ENCODE measurements around the gene WBP1.
"Not testable (repeated sequence)": the region's sequence is repeated elsewhere in the genome, so short reads cannot be mapped to it uniquely, and the experiment has no call there.

Gene WBP1

DNA sequence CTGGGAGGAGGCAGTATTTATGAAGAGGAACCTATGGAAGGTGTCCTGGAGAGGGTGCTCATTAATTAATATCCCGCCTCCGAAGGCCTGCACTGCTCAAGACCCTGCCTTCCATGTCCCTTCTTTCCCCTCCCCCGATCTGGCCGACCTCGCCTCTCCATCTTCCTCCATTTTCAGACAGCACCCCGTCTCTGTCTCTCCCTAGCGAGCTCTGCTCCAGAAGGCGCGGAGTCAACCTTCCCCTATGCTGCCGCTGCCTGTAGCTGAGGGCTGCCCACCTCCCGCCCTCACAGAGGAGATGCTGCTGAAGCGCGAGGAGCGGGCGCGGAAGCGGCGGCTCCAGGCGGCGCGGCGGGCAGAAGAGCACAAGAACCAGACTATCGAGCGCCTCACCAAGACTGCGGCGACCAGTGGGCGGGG lies 1.1 kb upstream of the WBP1 start:
- DNase-seq, result no peak

DNA sequence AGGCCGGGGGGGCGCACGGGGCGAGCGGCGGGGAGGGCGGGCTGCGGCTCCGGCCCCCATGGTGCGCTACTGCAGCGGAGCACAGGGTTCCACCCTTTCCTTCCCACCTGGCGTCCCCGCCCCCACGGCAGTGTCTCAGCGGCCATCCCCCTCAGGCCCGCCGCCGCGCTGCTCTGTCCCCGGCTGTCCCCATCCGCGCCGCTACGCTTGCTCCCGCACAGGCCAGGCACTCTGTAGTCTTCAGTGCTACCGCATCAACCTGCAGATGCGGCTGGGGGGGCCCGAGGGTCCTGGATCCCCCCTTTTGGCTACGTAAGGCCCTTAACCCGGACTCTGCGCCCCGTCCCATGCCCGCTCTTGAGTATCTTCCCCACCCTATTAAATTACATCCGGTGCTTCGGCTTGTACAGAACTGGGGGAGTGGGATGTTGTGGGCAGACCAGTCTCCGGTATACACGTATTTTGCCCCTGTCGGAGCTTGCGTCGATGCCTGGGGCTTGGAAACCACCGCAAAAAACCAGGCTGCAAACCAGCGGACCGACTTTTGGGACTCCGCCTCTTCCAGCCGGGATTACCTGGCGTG lies 598 bp upstream of the WBP1 start:
- peak; percentile 79 for DNase-seq

DNA sequence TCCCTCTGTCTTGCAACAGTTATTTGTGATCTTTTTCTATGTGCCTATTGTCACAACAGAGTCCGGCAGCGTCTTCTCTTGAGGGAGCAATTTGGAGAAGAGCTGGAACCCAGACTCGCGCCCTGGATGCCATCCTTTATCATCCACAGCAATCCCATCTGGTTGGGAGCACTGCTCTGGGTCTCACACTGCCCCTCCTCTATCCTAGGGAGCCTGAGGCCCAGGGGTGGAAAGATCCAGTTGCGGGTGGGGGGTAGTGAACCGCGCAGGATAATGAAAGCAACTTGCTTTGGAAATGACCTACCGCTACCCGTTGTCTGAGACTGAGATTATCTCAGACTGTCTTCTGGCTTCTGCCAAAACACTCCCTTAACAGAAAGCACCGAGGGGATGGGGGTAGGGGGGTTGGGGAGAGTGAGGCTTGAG lies 713 bp downstream of the WBP1 start:
- no peak for DNase-seq

DNA sequence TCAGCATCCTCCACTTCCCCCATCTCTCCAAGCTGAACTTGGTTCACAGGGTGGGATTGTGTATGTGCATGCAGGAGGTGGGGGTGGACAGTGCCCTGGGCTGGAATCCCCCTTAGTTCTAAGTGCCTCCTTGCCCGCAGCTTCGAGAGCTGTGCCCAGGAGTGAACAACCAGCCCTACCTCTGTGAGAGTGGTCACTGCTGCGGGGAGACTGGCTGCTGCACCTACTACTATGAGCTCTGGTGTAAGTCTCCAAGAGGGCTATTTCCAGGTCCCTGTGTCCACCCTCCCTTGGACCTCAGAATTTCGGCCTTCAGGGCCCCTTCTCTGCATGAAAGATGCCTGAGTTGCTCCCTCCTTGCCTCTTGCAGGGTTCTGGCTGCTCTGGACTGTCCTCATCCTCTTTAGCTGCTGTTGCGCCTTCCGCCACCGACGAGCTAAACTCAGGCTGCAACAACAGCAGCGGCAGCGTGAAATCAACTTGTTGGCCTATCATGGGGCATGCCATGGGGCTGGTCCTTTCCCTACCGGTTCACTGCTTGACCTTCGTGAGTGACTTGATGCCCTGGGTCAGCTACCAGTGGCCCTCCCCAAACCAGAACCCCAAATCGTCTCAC lies 1.4 kb downstream of the WBP1 start:
- not testable (repeated sequence) for DNase-seq

DNA sequence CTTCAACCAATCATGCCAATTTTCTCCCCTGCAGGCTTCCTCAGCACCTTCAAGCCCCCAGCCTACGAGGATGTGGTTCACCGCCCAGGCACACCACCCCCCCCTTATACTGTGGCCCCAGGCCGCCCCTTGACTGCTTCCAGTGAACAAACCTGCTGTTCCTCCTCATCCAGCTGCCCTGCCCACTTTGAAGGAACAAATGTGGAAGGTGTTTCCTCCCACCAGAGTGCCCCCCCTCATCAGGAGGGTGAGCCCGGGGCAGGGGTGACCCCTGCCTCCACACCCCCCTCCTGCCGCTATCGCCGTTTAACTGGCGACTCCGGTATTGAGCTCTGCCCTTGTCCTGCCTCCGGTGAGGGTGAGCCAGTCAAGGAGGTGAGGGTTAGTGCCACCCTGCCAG lies 1.9 kb downstream of the WBP1 start:
- not testable (repeated sequence) for DNase-seq

DNA sequence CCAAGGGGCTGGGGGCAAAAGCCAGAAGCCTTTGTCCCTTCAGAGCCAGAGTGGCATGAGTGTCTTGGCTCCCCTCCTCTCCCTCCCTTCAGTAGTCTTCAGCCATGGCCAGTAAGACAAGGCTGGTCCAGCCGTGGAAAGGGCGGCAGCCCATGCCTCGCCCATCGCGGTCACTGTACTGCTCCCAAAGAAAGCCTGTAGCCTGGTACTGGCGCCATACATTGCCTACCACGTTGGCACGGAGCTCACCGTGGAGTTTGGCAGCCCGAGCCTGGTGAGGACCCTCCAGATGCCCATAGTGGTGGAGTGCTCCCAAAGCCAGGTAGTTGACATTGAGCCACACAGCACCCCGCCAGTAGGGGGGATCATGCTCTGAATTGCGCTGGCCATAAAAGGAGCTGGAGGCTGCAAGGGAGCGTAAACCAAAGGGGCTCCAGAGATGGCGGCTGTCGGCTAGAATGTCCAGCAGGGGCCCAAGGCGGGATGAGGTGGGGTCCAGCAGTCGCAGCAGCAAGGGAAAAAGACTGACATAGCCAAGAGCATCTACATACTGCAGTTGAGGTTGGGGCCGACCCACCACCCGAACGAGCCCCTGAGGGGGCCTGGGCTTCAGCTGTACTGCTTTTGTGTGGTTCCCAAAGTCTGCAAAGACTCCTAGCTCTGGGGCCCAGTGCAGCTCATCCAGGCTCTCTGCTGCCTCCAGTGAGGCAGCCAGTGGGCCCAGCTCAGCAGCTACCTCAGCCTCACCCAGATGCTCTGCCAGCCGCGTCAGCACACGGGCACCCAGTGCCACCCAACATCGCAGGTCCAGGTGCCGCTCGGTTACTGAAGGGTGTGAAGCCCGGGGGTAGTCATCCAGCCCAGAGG lies 3.2 kb downstream of the WBP1 start:
- DNase-seq, result no peak

DNA sequence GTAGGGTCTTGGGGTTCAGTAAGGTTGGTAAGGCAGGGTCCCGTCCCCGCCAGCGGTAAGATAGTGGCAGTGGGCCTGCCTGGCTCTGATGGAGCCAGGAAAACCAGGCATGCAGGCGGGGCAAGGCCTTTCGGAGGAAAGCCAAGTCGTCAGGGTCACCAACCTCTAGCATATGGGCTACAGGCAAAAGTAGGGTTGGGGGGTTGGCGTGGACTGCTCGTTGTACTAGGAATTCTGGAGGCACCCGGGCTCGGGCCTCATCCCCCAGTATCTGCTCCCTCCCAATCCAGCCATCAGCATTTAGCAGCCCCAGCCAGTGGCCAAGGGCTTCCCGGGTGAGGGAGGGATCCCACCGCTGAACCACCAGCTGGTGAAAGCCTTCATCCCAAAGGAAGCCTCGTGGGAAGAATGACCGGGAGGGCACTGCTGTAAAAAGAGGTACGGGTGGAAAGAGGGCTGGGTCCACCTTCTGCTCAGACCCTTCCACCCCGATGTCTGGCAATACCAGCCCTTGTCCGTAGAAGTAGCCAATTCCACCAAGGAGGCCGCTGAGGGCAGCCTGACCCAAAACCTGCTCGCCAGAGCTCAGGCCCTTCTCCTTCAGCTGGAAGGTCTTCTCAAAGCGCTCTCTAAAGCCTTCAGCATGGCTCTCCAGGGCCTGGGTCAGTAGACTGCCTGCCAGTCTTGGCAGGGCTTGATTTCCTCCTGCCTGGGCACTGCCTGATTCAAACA lies 4.0 kb downstream of the WBP1 start:
- no peak for DNase-seq

DNA sequence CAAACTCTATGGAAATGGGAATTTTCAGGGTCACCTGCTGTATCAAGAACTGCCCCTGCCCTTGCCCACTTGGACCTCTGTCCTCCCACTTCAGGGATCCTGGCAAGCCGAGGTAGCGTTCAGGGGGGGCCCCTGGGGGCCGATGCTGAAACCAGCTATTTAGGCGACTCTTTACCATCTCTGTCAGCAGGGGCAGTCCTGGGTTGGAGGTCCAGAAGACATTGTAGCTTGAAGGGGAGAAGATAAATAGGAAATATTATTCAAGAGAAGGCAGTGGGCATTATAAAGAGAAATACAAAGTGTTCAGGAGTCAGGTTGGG lies 4.5 kb downstream of the WBP1 start:
- DNase-seq, result no peak

DNA sequence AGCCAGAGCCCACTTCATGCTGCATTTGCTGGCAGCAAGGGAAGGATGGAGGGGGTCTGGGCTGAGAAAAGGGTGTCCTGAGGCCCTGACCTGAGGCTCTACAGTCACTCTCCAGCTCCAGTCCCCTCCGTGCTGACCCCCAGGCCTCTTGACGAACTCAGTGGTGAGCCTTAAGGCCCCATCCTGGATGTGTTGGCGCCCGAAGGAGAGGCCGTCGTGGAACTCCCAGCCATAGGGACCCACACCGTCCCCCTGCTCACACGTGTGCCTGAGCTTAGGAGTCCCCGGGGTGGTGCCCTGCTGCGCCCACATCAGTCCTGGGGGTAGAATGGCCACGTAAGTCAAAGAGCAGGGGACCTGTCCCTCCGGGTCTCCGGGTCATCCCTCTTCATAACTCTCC lies 6.2 kb downstream of the WBP1 start:
- DNase-seq, result no peak

DNA sequence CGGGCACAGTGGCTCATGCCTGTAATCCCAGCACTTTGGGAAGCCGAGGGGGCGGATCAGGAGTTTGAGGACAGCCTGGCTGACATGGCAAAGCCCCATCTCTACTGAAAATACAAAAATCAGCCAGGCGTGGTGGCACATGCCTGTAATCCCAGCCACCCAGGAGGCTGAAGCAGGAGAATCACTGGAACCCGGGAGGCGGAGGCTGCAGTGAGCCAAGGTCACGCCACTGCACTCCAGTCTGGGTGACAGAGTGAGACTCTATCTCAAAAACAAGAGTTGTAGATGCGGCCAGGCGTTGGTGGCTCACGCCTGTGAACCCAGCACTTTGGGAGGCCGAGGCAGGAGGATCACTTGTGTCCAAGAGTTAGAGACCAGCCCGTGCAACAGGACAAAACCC lies 12.5 kb downstream of the WBP1 start:
- not testable (repeated sequence) for DNase-seq

DNA sequence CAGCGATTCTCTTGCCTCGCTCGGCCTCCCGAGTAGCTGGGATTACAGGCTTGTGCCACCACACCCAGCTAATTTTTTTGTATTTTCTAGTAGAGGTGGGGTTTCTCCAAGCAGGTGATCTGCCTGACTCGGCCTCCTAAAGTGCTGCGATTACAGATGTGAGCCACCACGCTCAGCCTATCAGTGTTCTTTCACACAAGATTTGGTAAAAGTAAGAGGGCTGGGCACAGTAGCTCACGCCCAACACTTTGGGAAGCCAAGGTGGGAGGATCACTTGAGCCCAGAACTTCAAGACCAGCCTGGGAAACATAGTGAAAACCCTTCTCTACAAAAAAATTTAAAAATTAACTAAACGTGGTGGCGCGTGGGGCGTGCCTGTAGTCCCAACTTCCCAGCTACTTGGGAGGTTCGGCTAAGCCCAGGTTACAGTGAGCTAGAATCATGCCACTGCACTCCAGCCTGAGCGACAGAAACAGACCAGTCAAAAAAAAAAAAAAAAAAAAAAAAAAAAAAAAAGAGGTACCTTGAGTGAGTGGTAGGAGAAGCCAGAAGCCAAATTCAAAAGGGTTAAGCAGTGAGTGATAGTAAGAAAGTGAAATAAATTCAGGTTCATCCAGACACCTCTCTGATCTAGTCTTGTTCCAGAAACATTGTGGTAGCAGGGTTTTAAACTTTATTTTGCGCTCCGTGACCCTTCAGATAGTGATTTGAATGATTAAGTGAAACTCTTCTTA lies 13.3 kb downstream of the WBP1 start:
- DNase-seq, result no peak

DNA sequence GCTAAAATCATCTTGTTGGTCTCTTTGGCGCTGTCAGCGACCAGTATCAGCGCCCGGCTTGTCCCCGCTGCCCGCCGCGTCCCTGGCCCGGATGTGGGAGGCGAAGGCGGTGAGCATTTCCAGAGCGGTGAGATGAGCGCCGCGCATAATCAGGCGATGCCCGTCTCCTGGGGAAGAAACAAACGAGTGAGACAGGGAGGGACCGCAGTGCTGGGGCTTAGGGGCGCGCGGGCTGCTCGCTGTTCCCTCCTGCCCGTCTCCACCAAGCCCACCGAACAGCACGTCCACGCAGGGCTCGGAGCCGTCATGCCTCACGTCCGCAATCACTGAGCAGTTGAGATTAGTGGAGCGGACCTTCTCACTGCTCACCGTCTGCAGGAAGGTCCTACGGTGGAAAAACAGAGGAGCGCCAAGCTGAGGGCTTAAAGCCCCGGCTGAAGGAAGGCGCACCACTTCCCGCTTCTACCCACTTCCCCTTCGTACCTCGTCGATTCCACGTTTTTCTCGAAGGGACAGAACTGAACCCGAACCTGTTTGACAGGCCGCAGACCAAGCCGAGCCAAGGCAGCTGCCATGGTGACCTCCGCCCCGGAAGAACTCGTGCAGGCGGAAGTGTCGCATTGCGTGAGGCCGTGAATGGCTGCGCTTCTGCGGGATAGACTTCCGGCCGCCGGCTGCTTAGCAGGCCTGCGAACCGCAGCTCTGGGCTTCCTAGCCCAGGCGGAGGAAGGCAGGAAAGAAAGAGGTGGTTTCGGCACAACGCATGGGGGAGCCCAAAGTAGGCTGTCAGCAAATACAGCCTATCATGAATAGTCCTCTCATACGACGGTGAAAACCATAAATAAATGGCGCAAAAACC lies 14.1 kb downstream of the WBP1 start, which contains the start of gene MRPL53:
Gene MRPL53 (minus strand): TSS at position 595 of the 859 bp plus-strand sequence. CDS start 20 bp downstream, at position 575.
- peak; percentile 98 for DNase-seq

DNA sequence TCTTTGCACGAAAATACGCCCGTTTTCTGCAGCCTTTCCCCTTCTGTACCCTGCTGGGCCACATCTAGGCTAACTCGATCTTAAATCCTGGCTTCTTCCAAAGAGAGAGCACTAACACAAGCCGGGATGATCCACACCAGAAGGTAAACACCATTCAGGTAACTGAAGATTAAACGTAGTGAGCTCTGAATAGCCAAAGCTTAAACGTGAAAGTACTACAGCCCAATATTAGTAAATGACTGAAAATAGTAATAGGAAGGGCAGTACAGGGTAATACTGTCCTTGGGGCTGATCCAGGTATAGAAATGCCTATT lies 14.7 kb downstream of the WBP1 start:
- DNase-seq, result no peak

DNA sequence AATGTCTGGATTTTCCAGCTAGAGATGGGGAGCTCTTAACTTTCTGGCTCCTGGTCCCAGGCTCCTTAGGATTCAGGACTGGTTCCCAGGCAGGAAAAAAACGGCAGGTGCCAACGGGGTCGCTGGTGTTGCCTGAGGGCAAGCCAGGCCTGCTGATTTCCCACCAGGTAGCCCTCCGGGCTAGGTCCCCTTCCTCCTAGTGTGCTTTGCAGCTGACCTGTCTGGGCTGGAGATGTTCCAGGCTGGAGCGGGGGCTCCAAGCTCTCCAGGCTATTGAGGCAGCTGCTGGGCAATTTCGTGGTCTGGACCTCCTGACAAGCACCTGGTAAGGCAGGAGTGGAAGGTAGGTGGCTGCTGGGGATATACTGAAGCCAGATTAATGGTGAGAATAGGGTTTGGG lies 16.2 kb downstream of the WBP1 start:
- no peak for DNase-seq

DNA sequence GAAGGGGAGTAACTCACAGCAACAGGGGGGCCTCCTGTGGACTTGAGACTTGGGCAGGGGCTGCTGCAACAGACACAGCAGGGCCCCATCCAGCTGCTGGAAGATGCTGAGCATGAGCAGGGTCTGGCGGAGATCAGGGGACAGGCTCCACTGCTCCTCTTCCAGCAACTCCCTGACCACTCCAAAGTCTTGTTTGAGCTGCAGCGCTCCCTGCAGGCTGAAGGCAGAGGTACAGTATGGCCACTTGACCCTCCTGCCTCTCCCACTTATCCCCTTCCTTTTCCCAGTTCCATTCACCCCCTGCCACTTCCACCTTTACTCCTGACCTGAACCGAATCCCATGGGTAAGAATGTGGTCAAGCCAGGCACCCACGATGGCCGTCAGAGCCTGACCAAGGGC lies 16.7 kb downstream of the WBP1 start:
- DNase-seq, result no peak

DNA sequence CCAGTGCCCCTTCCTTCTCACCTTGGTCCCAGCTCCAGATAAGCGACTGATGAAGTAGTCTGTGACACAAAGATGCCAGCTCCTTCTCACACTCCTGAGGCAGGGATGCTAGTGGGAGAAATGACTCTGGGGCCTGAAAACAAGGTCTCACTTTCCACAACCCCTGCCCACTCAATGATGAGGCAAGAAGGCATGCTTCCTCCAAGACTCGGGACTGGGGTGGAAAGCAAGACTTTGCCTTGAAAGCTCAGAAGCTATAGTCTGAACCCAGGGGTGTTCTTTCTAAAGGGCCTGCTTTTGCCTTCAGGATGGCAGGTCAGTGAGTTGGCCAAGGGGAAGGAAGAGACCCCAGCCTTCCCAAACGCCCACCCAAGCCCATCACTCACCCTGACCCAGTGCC lies 23.2 kb downstream of the WBP1 start:
- no peak for DNase-seq

DNA sequence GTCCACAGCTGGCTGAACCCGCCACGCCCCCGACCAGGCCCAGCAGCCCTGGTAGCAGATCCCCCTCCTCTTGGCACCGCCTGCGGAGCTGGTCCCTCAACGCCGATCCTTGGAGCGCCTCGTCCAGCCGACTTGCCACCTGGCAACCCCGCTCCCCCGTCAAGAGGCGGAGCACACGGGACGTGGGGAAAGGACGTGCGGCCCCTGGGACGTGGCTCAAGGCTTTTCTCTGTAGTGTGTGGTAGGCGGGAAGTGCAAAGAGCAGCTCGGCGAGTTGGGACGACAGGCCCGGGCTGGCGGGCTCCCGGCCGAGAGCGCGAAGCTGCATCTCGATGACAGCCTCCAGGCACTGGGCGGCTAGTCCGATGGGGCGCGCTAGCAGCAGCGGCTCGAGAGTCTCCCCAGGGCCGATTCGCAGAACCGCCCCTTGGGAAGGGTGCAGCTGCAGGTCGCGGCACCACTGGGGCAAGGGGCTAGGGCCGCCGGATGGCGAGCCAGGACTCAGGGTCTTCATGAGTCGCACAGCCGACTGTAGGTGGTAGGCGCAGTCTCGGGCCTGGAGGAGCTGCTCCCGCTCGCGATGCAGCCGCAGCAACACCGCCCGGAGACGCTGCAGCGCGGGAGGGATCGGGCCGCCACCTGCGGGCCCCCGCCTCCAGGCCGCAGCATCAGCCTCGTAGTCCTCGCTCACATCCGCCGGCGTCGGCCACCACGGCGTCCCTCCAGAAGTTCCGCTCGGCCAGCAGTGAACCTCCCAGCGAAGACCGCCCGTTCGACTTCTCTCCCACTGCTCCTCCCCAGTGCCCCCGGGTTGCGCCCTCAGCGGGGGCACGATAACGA lies 23.9 kb downstream of the WBP1 start:
- DNase-seq, result peak; percentile 49

DNA sequence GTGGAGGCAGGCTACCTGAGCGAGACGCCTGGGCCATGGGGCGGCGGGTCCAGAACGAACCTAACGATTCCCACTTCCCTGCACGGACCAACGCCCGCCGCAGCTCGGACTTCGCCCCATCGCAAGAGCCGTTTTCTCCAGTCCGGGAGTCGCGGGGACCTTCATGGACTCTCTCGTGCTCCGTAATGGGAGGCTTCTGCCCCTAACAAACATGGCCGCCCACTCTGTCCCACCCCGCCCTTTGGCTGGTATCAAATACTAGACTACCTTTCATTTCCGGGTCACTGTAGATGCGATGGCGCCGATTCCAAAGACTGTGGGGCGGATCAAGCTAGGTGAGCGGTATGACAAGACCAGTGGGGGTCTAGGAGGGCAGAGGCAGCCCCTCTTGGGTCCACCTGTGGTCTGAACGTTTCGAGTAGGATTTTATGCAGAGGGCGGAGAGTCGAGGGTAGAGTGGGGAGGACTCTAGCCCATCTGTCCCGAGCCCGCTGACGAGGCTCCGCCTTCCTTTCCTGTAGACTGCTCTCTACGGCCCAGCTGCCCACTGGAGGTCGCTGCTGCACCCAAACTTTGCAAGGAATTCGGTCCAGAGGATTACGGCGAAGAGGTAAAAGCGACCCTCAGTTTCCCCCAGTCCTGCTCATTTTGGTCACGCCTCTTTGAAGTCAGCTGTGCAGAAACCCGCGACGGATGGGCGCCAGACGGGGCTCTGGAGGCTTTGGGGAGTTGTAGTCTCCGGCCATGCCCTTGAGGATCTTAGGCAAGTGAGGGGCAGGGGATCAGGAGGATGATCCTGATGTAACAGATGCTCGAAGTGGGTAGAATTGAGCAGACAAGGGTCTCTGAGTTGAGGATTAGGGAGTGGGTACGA lies 24.8 kb downstream of the WBP1 start, which contains the start of the genes CCDC142 and TTC31:
Gene CCDC142 (minus strand): TSS at position 198 of the 874 bp plus-strand sequence. CDS start 161 bp downstream, at position 37.
Gene TTC31 (plus strand): TSS at position 281 of the 874 bp plus-strand sequence. CDS start 15 bp downstream, at position 296.
- peak; percentile 89 for DNase-seq

DNA sequence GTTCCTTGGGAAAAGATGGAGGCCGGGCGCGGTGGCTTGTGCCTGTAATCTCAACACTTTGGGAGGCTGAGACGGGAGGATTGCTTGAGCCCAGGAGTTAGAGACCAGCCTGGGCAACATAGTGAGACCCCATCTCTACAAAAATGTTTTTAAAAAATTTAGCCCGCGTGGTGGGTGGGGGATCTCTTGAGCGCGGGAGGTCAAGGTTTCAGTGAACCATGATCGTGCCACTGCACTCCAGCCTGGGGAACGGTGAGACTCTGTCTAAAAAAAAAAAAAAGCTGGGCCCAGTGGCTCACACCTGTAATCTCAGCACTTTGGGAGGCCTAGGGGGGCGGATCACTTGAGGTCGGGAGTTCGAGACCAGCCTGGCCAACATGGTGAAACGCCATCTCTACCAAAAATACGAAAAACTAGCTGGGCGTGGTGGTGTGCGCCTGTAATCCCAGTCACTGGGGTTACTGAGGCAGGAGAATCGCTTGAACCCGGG lies 25.5 kb downstream of the WBP1 start:
- DNase-seq, result not testable (repeated sequence)

Measured in stimulated activated CD4-positive, alpha-beta T cell treated with anti-CD3 and anti-CD28 coated beads, Interleukin-12 subunit alpha, Interleukin-12 subunit beta, amount 100 ng/mL, for 4 hours (primary cell).